ENCODE data around the gene HAT1.
"Not testable (repeated sequence)": the region's sequence is repeated elsewhere in the genome, so short reads cannot be mapped to it uniquely, and the experiment has no call there.

HAT1 gene

GRCh38 chr2:171983924-171984323, 61.7 kb downstream of the HAT1 start:
- DNase-seq, result not testable (repeated sequence)

- no peak for DNase-seq
Measured at GRCh38 chr2:171985076-171985475, 62.8 kb downstream of the HAT1 start.

- DNase-seq, result no peak
Measured at GRCh38 chr2:171986778-171987177, 64.5 kb downstream of the HAT1 start.

GRCh38 chr2:171991027-171991426, 68.8 kb downstream of the HAT1 start:
- no peak for DNase-seq

GRCh38 chr2:171995586-171995985, 73.3 kb downstream of the HAT1 start:
- no peak for DNase-seq

- no peak for DNase-seq
Measured at GRCh38 chr2:171996021-171996420, 73.8 kb downstream of the HAT1 start.

GRCh38 chr2:171997031-171997430, 74.8 kb downstream of the HAT1 start:
- DNase-seq, result not testable (repeated sequence)

- DNase-seq, result peak in 1 of 2 experiments; percentile 20
Measured at GRCh38 chr2:171999161-171999560, 76.9 kb downstream of the HAT1 start.

GRCh38 chr2:171999604-172000469, 77.6 kb downstream of the HAT1 start, which contains the start of gene METAP1D:
METAP1D (plus strand) TSS chr2:171999953; CDS start chr2:171999970, 17 bp downstream.
- peak; percentile 92 to 94 for DNase-seq

- peak; percentile 20 to 28 for DNase-seq
Measured at GRCh38 chr2:172000696-172001361, 78.6 kb downstream of the HAT1 start.

GRCh38 chr2:172007372-172007771, 85.1 kb downstream of the HAT1 start:
- DNase-seq, result no peak

GRCh38 chr2:172009823-172010222, 87.6 kb downstream of the HAT1 start:
- DNase-seq, result no peak

GRCh38 chr2:172011812-172012575, 89.7 kb downstream of the HAT1 start:
- DNase-seq, result no peak

GRCh38 chr2:172012677-172013391, 90.6 kb downstream of the HAT1 start:
- no peak for DNase-seq

GRCh38 chr2:172013396-172013795, 91.1 kb downstream of the HAT1 start:
- DNase-seq, result no peak

- DNase-seq, result no peak
Measured at GRCh38 chr2:172021074-172021931, 99.0 kb downstream of the HAT1 start.

GRCh38 chr2:172021955-172022354, 99.7 kb downstream of the HAT1 start:
- no peak for DNase-seq

- DNase-seq, result no peak
Measured at GRCh38 chr2:172031536-172031935, 109.3 kb downstream of the HAT1 start.
